GM19455 (cell line): ENCODE results near the gene CLPTM1.
A peak's percentile ranks its signal among the peaks of the same experiment; 100 is the strongest.
"Not testable (repeated sequence)": the region's sequence is repeated elsewhere in the genome, so short reads cannot be mapped to it uniquely, and the experiment has no call there.

Experiments
- ATAC-seq: cut with Tn5 transposase; IDR thresholded peaks from one replicate; pipeline ENCODE4 v1.9.1; 2021; ENCODE audit not compliant: unreplicated experiment

Gene CLPTM1

GRCh38 chr19:44954649-44955504, at the start of gene CLPTM1:
CLPTM1 (plus strand) TSS chr19:44955380; CDS start chr19:44955396, 16 bp downstream.
- ATAC-seq = peak; percentile 77

GRCh38 chr19:44905437-44906160, 49.6 kb upstream of the CLPTM1 start, which contains the start of gene APOE:
APOE (plus strand) TSS chr19:44905796; CDS start chr19:44906625, 829 bp downstream.
- no peak for ATAC-seq

GRCh38 chr19:44907613-44908012, 47.6 kb upstream of the CLPTM1 start:
- no peak for ATAC-seq

GRCh38 chr19:44908074-44908835, 46.9 kb upstream of the CLPTM1 start:
- ATAC-seq = no peak

- ATAC-seq = no peak
These were observed 46.3 kb upstream of the CLPTM1 start for GRCh38 chr19:44908836-44909261.

GRCh38 chr19:44909775-44910174, 45.4 kb upstream of the CLPTM1 start:
- ATAC-seq = no peak

GRCh38 chr19:44911896-44912295, 43.3 kb upstream of the CLPTM1 start:
- not testable (repeated sequence) for ATAC-seq

- no peak for ATAC-seq
These were observed 42.3 kb upstream of the CLPTM1 start for GRCh38 chr19:44912854-44913253.

- not testable (repeated sequence) for ATAC-seq
These were observed 41.4 kb upstream of the CLPTM1 start for GRCh38 chr19:44913512-44914432.

GRCh38 chr19:44914433-44915206, 40.6 kb upstream of the CLPTM1 start, which contains the start of gene APOC1:
APOC1 (plus strand) TSS chr19:44914608; CDS start chr19:44914892, 284 bp downstream.
- ATAC-seq = peak; percentile 94

- ATAC-seq = no peak
These were observed 30.9 kb upstream of the CLPTM1 start for GRCh38 chr19:44924243-44924725.

GRCh38 chr19:44925114-44925891, 29.9 kb upstream of the CLPTM1 start:
- no peak for ATAC-seq

GRCh38 chr19:44926245-44927077, 28.7 kb upstream of the CLPTM1 start:
- not testable (repeated sequence) for ATAC-seq

- no peak for ATAC-seq
These were observed 27.4 kb upstream of the CLPTM1 start for GRCh38 chr19:44927746-44928145.

GRCh38 chr19:44930088-44930487, 25.1 kb upstream of the CLPTM1 start:
- no peak for ATAC-seq

GRCh38 chr19:44931541-44931940, 23.6 kb upstream of the CLPTM1 start:
- ATAC-seq = no peak

GRCh38 chr19:44939668-44940067, 15.5 kb upstream of the CLPTM1 start:
- ATAC-seq = no peak
